ENCODE data around the gene SOCS7.

The SOCS7 gene

GRCh38 chr17:38429476-38430100, 77.9 kb downstream of the SOCS7 start:
- H3K27ac Mint-ChIP-seq, result peak overlapping the region; percentile 37 to 41 (median 39)
- H3K27me3 Mint-ChIP-seq (ENCODE audit: low read depth), result peaks cover 14% of the 10 kb centered on the region
- no peaks in the 10 kb centered on the region for H3K36me3 Mint-ChIP-seq (ENCODE audit: low read depth)

DNA sequence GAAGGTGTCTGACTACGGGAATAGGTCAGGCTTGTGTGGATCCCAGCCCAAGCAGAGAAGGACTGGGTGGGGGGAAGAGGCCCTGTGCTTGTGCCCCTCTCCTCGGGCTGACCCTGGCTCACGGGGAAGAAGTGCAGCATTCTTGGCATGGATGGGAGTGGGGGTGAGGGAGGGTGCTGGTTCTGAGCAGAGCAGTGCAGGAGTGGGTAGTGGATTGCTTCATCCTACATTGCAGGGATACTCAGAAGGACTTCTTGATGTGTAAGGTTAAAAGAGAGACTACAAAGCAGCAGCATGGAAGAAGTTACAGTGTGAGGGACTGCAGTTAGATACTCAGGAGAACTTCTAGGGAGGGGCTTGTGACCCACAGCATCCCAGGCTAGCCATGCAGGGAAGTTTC, 78.7 kb downstream of the SOCS7 start:
- Mint-ChIP-seq H3K4me1 (peaks cover 53% of the 10 kb centered on the region), H3K4me3 (peak overlapping the region; percentile 78 to 90 (median 81)), H3K36me3 (ENCODE audit: low read depth) (no peaks in the 10 kb centered on the region), H3K9me3 (no peaks in the 10 kb centered on the region), H3K27ac (peak overlapping the region; percentile 37 to 41 (median 39)), H3K27me3 (ENCODE audit: low read depth) (peaks cover 7% of the 10 kb centered on the region)
- no peak for TF ChIP-seq CTCF (IDR thresholded peaks at IDR 0.05; ENCODE audit: unreplicated experiment in 3 of 3)

More at GRCh38 chr17:38429476-38430100, 77.9 kb downstream of the SOCS7 start:
- Mint-ChIP-seq H3K4me1 (peaks cover 53% of the 10 kb centered on the region), H3K9me3 (no peaks in the 10 kb centered on the region), H3K4me3 (peak overlapping the region; percentile 78 to 90 (median 81))
- no peak for TF ChIP-seq CTCF (IDR thresholded peaks at IDR 0.05; ENCODE audit: unreplicated experiment in 3 of 3)

DNA sequence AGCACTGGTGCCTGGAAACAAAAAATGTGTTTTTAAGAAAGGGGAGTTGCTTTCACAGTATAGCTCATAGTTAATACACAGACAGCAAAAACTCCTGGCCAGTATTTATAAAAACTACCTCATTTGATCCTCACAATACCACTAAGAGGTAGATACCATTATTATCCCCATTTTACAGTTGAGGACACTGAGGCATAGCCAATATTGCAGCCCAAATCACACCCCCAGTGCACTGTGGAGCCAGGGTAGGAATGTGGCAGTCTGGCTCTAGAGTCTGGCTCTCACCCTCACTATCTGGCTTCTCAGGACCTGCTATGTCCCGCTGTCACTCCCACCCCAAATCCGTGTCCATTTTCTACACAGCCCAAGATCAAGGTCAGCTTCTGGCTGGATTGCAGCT, 79.2 kb downstream of the SOCS7 start:
- H3K4me3 Mint-ChIP-seq, result peak overlapping the region; percentile 31 to 51 (median 48)
- H3K27me3 Mint-ChIP-seq (ENCODE audit: low read depth), result peaks cover 2% of the 10 kb centered on the region
- H3K4me1 Mint-ChIP-seq, result peaks cover 52% of the 10 kb centered on the region
- no peak for TF ChIP-seq CTCF (IDR thresholded peaks at IDR 0.05; ENCODE audit: unreplicated experiment in 3 of 3)
- H3K36me3 Mint-ChIP-seq (ENCODE audit: low read depth), result no peaks in the 10 kb centered on the region
- peak overlapping the region in 1 of 3 experiments; percentile 5 for H3K27ac Mint-ChIP-seq
- H3K9me3 Mint-ChIP-seq, result no peaks in the 10 kb centered on the region

DNA sequence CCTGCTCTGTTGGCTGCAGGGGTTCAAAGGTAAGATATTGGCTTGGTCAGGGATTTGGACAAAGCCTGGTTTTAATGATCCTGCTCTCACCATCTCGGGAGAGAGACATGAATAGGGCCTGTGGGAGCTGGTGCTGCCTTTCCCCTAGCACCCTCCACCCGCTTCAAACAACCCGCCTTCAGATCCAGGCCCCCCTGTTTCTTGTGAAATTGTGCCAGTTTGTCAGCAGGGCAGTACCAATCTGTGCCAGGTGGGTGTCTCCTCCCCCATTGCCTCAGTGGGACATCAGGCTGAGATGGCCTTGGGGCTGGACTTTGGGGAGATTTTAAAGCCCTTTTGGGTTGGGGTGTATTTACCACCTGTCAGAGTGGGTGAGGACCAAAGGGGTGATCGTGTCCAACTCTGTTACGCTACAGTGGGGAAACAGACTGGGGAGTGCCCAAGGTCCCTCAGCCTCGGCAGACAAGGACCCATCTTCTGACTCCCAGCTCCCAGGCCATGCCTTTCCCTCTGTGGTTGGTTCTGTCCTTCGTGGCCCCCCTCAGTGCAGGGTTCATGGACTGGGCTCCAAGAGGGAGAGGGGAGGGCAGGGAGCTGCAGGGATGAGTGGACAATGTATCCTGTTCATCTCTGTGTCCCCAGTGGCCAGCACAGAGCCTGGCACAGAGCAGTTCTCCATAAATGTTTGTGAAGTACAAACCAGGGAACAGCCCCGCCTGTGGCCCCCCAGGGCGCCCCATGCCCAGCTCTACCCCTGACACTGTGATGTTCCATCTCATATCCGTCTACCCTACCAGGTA, 79.9 kb downstream of the SOCS7 start:
- no peaks in the 10 kb centered on the region for H3K36me3 Mint-ChIP-seq (ENCODE audit: low read depth)
- no peak for TF ChIP-seq CTCF (IDR thresholded peaks at IDR 0.05; ENCODE audit: unreplicated experiment in 3 of 3)
- peak overlapping the region in 2 of 3 experiments; percentile 5 to 28 for H3K27ac Mint-ChIP-seq

DNA sequence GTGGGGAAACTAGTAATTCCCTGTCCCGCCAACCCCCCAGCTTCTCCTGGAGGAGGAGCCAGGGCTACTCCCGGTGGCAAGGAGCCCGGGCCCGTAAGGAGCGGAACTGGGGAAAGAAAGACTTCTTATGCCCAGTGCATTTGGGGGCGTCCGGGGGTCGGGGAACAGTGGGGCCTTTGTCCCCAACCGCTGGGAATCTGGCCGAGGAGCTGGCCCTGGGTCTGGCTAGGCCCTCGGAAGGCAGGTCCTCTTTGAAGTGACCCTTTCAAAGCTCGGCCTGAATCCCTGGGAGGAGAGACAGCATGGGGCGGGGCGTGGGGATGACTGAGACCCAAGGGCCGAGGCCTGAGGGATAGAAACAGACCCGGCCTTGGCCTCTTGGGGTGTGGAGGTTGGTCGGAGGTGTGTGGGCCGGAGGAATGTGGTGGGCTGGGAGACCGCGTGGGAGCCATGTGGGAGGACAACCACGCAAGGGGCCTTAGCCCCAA, 82.6 kb downstream of the SOCS7 start:
- peaks cover 42% of the 10 kb centered on the region for H3K4me1 Mint-ChIP-seq
- no peak for TF ChIP-seq CTCF (IDR thresholded peaks at IDR 0.05; ENCODE audit: unreplicated experiment in 3 of 3)
- H3K36me3 Mint-ChIP-seq (ENCODE audit: low read depth), result no peaks in the 10 kb centered on the region
- no peaks in the 10 kb centered on the region for H3K27me3 Mint-ChIP-seq (ENCODE audit: low read depth)
- H3K27ac Mint-ChIP-seq, result peak overlapping the region in 2 of 3 experiments; percentile 55 to 74
- no peaks in the 10 kb centered on the region for H3K9me3 Mint-ChIP-seq
- H3K4me3 Mint-ChIP-seq, result peak overlapping the region in 1 of 3 experiments; percentile 30

More for the DNA sequence above, 79.9 kb downstream of the SOCS7 start:
- Mint-ChIP-seq H3K4me3 (peak overlapping the region; percentile 31 to 51 (median 48)), H3K4me1 (peaks cover 52% of the 10 kb centered on the region), H3K9me3 (no peaks in the 10 kb centered on the region), H3K27me3 (ENCODE audit: low read depth) (no peaks in the 10 kb centered on the region)

Measured in nephron (organoid).